ENCODE measurements around the gene GAREM1.

Gene GAREM1

DNA sequence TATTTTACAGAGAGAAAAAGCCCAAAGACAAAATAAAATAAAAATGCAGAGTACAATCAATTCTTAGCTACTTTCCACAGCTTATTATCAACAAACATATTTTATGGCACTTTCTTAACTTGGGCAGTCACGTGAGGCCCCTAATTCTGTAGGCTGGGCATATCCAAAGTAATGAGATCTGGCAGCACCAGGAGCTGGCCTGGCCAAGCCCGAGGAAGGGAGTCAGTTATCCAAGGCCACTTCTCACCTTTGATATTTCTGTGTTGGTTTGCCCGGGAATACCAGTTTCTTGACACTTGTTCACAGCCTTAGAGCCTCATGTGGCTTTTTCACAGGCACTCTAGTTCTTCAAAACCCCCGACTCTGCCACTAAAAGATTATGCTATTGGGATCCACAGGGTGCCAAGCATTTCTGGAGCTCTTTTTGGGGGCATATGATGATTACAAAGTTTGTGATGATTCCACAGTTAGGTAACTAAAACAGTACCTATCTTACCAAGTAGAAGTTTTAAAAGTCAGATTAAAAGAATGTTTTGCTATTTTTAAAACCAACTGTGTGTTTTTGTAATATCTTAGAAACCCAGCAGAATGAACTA is 190.4 kb downstream of the GAREM1 start:
- Histone ChIP-seq H3K4me2 (ENCODE audit: low read length) (no peak overlapping the region), H4K5ac (ENCODE audit: low read length) (no peak overlapping the region), H3K18ac (ENCODE audit: low read length) (no peak overlapping the region), H3K36me3 (ENCODE audit: control insufficient read depth, insufficient read depth, low read length) (peaks cover 1% of the 10 kb centered on the region), H3K4me3 (ENCODE audit: low read length) (no peak overlapping the region), H3K27me3 (ENCODE audit: insufficient read depth, low read length, poor library complexity) (no peaks in the 10 kb centered on the region), H2BK15ac (replicated peaks; ENCODE audit: low read depth) (no peak overlapping the region), H4K8ac (ENCODE audit: low read depth, low read length) (no peak overlapping the region), H2AK5ac (ENCODE audit: low read length) (no peak overlapping the region), H2BK5ac (ENCODE audit: low read length) (no peak overlapping the region), H3K4ac (ENCODE audit: low read depth, low read length) (no peak overlapping the region), H3K79me2 (ENCODE audit: control insufficient read depth, insufficient read depth, low read length) (no peaks in the 10 kb centered on the region), H3K23ac (ENCODE audit: low read length) (no peak overlapping the region), H3K9ac (ENCODE audit: low read length) (no peak overlapping the region), H3K79me1 (ENCODE audit: low read length) (no peaks in the 10 kb centered on the region), H3K4me1 (ENCODE audit: control insufficient read depth, low read depth, low read length) (no peaks in the 10 kb centered on the region), H2BK120ac (ENCODE audit: low read depth, low read length) (no peak overlapping the region), H3K56ac (ENCODE audit: low read length) (no peak overlapping the region), H3K27ac (ENCODE audit: low read depth, low read length) (no peak overlapping the region)
- WGBS (ENCODE audit: extremely low coverage, insufficient coverage, low lambda C conversion rate) = no CpG with 5 or more reads among the region's 4 CpGs
- no peak for DNase-seq

DNA sequence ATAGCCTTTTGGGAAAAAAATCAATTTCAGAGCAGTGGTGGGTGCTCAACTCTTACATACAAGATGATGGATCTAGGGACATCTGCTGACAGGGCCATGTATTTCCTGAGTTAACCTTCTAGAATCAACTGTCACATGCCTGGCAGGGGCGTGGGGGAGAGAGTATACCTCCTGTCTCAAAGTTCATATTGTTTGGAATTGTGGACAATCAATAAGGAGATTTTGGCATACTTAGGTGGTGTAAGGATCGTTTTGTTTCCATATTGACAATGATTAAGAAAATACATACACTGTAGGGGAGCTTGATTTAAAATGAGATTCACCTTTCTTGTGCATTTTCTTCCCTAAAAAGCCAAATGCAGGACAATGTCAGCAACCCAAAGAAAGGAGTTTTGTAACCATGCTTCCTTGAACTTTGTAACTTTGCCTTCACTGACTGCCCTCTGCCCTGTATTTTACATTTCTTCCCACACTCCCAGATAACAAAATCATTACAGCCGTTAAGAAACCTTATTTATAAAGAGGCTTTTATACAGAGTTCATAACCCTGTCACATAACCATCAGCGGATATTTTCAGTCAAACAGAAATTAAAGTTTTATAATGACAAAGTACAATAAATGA is 192.4 kb downstream of the GAREM1 start:
- Histone ChIP-seq H3K79me1 (ENCODE audit: low read length) (no peaks in the 10 kb centered on the region), H3K4me1 (ENCODE audit: control insufficient read depth, low read depth, low read length) (no peaks in the 10 kb centered on the region), H3K23ac (ENCODE audit: low read length) (no peak overlapping the region), H2AK5ac (ENCODE audit: low read length) (no peak overlapping the region), H3K9ac (ENCODE audit: low read length) (no peak overlapping the region), H3K4me2 (ENCODE audit: low read length) (no peak overlapping the region), H2BK5ac (ENCODE audit: low read length) (no peak overlapping the region), H3K56ac (ENCODE audit: low read length) (no peak overlapping the region), H3K27me3 (ENCODE audit: insufficient read depth, low read length, poor library complexity) (no peaks in the 10 kb centered on the region), H3K79me2 (ENCODE audit: control insufficient read depth, insufficient read depth, low read length) (no peaks in the 10 kb centered on the region), H2BK15ac (replicated peaks; ENCODE audit: low read depth) (no peak overlapping the region), H3K4me3 (ENCODE audit: low read length) (no peak overlapping the region), H2BK120ac (ENCODE audit: low read depth, low read length) (no peak overlapping the region), H4K5ac (ENCODE audit: low read length) (no peak overlapping the region), H3K27ac (ENCODE audit: low read depth, low read length) (no peak overlapping the region), H3K36me3 (ENCODE audit: control insufficient read depth, insufficient read depth, low read length) (no peaks in the 10 kb centered on the region), H3K4ac (ENCODE audit: low read depth, low read length) (no peak overlapping the region), H3K18ac (ENCODE audit: low read length) (no peak overlapping the region), H4K8ac (ENCODE audit: low read depth, low read length) (no peak overlapping the region)
- DNase-seq = no peak
- no CpG with 5 or more reads among the region's 4 CpGs for WGBS (ENCODE audit: extremely low coverage, insufficient coverage, low lambda C conversion rate)

DNA sequence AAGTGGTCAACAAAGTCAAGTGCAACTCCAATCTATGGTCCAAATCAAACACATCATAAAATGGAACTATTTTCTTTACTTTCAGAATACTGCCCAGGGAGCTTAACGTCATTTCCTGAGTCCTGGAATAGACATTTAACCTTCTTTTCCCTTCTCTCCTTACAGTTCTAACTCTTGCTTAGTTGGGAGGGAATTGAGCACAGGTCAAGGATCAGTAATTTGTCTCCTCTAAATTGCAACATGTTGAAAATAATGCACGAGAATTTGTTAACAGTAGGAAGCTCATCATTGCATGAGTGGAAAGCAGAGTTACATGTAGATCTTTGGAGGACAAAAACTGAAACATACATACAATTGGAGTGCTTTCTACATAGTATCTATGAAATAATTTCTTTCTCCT is 193.1 kb downstream of the GAREM1 start:
- H3K4me2 ChIP-seq (ENCODE audit: low read length) = no peak overlapping the region
- DNase-seq = no peak
- H3K9ac ChIP-seq (ENCODE audit: low read length) = no peak overlapping the region
- WGBS (ENCODE audit: extremely low coverage, insufficient coverage, low lambda C conversion rate) = no CpG with 5 or more reads among the region's 2 CpGs
- no peak overlapping the region for H2BK120ac ChIP-seq (ENCODE audit: low read depth, low read length)
- no peaks in the 10 kb centered on the region for H3K79me1 ChIP-seq (ENCODE audit: low read length)
- no peak overlapping the region for H2BK15ac ChIP-seq (replicated peaks; ENCODE audit: low read depth)
- H3K79me2 ChIP-seq (ENCODE audit: control insufficient read depth, insufficient read depth, low read length) = no peaks in the 10 kb centered on the region
- H3K27ac ChIP-seq (ENCODE audit: low read depth, low read length) = no peak overlapping the region
- H2AK5ac ChIP-seq (ENCODE audit: low read length) = no peak overlapping the region
- H3K4me1 ChIP-seq (ENCODE audit: control insufficient read depth, low read depth, low read length) = no peaks in the 10 kb centered on the region
- no peak overlapping the region for H3K4me3 ChIP-seq (ENCODE audit: low read length)
- H4K5ac ChIP-seq (ENCODE audit: low read length) = no peak overlapping the region
- no peak overlapping the region for H3K18ac ChIP-seq (ENCODE audit: low read length)
- H3K36me3 ChIP-seq (ENCODE audit: control insufficient read depth, insufficient read depth, low read length) = no peaks in the 10 kb centered on the region
- H3K56ac ChIP-seq (ENCODE audit: low read length) = no peak overlapping the region
- H3K4ac ChIP-seq (ENCODE audit: low read depth, low read length) = no peak overlapping the region
- H4K8ac ChIP-seq (ENCODE audit: low read depth, low read length) = no peak overlapping the region
- H3K23ac ChIP-seq (ENCODE audit: low read length) = no peak overlapping the region
- H3K27me3 ChIP-seq (ENCODE audit: insufficient read depth, low read length, poor library complexity) = no peaks in the 10 kb centered on the region
- no peak overlapping the region for H2BK5ac ChIP-seq (ENCODE audit: low read length)

DNA sequence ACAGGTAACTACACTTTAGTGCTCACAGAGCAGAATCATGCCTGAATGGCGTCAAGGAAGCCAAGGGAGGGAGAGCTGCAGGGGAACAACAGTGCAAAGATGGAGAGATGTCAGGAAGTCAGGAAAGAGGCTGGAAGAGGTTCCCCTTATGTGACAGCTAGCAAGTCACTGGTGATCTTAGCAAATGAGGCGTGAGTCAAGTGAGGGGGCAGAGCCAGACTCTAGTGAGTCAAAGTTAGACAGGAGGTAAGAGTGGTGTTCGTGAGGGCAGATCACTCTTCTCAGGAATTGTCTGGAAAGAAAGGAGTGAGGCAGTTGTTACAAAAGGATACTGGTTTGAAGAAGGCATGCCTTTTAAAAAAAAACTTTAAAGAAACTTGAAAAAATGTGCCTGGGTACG is 193.8 kb downstream of the GAREM1 start:
- no peaks in the 10 kb centered on the region for H3K79me1 ChIP-seq (ENCODE audit: low read length)
- H2BK5ac ChIP-seq (ENCODE audit: low read length) = no peak overlapping the region
- H3K27me3 ChIP-seq (ENCODE audit: insufficient read depth, low read length, poor library complexity) = no peaks in the 10 kb centered on the region
- no CpG with 5 or more reads among the region's 4 CpGs for WGBS (ENCODE audit: extremely low coverage, insufficient coverage, low lambda C conversion rate)
- DNase-seq = no peak
- H3K18ac ChIP-seq (ENCODE audit: low read length) = no peak overlapping the region
- no peaks in the 10 kb centered on the region for H3K36me3 ChIP-seq (ENCODE audit: control insufficient read depth, insufficient read depth, low read length)
- no peak overlapping the region for H4K8ac ChIP-seq (ENCODE audit: low read depth, low read length)
- H3K4me1 ChIP-seq (ENCODE audit: control insufficient read depth, low read depth, low read length) = no peaks in the 10 kb centered on the region
- H3K4ac ChIP-seq (ENCODE audit: low read depth, low read length) = no peak overlapping the region
- H3K56ac ChIP-seq (ENCODE audit: low read length) = no peak overlapping the region
- H3K27ac ChIP-seq (ENCODE audit: low read depth, low read length) = no peak overlapping the region
- no peak overlapping the region for H3K4me3 ChIP-seq (ENCODE audit: low read length)
- H2BK15ac ChIP-seq (replicated peaks; ENCODE audit: low read depth) = no peak overlapping the region
- no peak overlapping the region for H2BK120ac ChIP-seq (ENCODE audit: low read depth, low read length)
- H3K23ac ChIP-seq (ENCODE audit: low read length) = no peak overlapping the region
- H3K79me2 ChIP-seq (ENCODE audit: control insufficient read depth, insufficient read depth, low read length) = no peaks in the 10 kb centered on the region
- no peak overlapping the region for H3K9ac ChIP-seq (ENCODE audit: low read length)
- no peak overlapping the region for H4K5ac ChIP-seq (ENCODE audit: low read length)
- H2AK5ac ChIP-seq (ENCODE audit: low read length) = no peak overlapping the region
- no peak overlapping the region for H3K4me2 ChIP-seq (ENCODE audit: low read length)

DNA sequence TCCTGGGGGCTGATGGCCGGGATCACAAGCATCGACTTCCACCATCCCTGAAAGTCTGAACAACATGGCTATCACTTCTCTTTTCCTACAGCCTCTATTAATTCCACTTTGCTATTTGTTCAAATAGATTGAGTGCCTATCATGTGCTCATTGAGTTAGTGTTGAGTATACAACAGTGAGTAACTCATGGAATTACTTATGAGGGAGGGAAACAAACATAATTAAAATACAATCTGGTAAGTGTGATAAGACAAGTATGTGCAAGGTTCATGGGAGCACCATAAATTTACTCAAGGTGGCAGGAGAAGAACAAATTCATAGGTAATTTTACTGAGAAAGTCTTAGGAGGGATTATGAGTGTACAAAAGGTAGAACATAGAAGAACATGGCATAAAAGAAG is 194.4 kb downstream of the GAREM1 start:
- Histone ChIP-seq H3K4me2 (ENCODE audit: low read length) (no peak overlapping the region), H3K27me3 (ENCODE audit: insufficient read depth, low read length, poor library complexity) (no peaks in the 10 kb centered on the region), H4K5ac (ENCODE audit: low read length) (no peak overlapping the region), H3K4me3 (ENCODE audit: low read length) (no peak overlapping the region), H3K36me3 (ENCODE audit: control insufficient read depth, insufficient read depth, low read length) (no peaks in the 10 kb centered on the region), H2BK5ac (ENCODE audit: low read length) (no peak overlapping the region), H3K4me1 (ENCODE audit: control insufficient read depth, low read depth, low read length) (no peaks in the 10 kb centered on the region), H2AK5ac (ENCODE audit: low read length) (no peak overlapping the region), H3K79me1 (ENCODE audit: low read length) (no peaks in the 10 kb centered on the region), H3K23ac (ENCODE audit: low read length) (no peak overlapping the region), H3K56ac (ENCODE audit: low read length) (no peak overlapping the region), H3K27ac (ENCODE audit: low read depth, low read length) (no peak overlapping the region), H2BK15ac (replicated peaks; ENCODE audit: low read depth) (no peak overlapping the region), H2BK120ac (ENCODE audit: low read depth, low read length) (no peak overlapping the region), H4K8ac (ENCODE audit: low read depth, low read length) (no peak overlapping the region), H3K79me2 (ENCODE audit: control insufficient read depth, insufficient read depth, low read length) (no peaks in the 10 kb centered on the region), H3K18ac (ENCODE audit: low read length) (no peak overlapping the region), H3K4ac (ENCODE audit: low read depth, low read length) (no peak overlapping the region), H3K9ac (ENCODE audit: low read length) (no peak overlapping the region)
- no CpG with 5 or more reads among the region's 2 CpGs for WGBS (ENCODE audit: extremely low coverage, insufficient coverage, low lambda C conversion rate)
- DNase-seq = no peak

DNA sequence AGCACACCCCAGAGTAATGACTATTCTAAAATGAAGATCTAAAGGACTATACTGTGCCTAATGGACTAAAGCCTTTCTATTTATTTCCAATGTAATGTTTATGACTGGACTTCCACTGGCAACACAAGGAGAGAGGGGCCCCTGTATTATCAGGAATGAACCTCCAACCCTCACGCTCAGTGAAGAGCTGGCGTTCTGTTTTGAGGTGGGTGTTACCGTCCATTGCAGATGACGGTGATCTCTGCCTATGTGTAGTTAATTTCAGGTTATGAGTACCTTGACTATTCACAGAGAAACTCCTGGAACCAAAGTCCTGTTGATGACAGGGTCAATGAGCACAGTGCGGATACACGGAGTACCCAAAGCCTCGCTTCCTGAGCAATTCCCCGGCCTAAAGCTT is 195.5 kb downstream of the GAREM1 start:
- H3K56ac ChIP-seq (ENCODE audit: low read length) = no peak overlapping the region
- H4K8ac ChIP-seq (ENCODE audit: low read depth, low read length) = no peak overlapping the region
- H2BK15ac ChIP-seq (replicated peaks; ENCODE audit: low read depth) = no peak overlapping the region
- no peaks in the 10 kb centered on the region for H3K79me2 ChIP-seq (ENCODE audit: control insufficient read depth, insufficient read depth, low read length)
- H3K4me2 ChIP-seq (ENCODE audit: low read length) = no peak overlapping the region
- no peak overlapping the region for H3K4ac ChIP-seq (ENCODE audit: low read depth, low read length)
- H3K36me3 ChIP-seq (ENCODE audit: control insufficient read depth, insufficient read depth, low read length) = no peaks in the 10 kb centered on the region
- no peaks in the 10 kb centered on the region for H3K4me1 ChIP-seq (ENCODE audit: control insufficient read depth, low read depth, low read length)
- H3K27me3 ChIP-seq (ENCODE audit: insufficient read depth, low read length, poor library complexity) = no peaks in the 10 kb centered on the region
- no peak overlapping the region for H2BK120ac ChIP-seq (ENCODE audit: low read depth, low read length)
- no peaks in the 10 kb centered on the region for H3K79me1 ChIP-seq (ENCODE audit: low read length)
- H2BK5ac ChIP-seq (ENCODE audit: low read length) = no peak overlapping the region
- no peak overlapping the region for H3K27ac ChIP-seq (ENCODE audit: low read depth, low read length)
- WGBS (ENCODE audit: extremely low coverage, insufficient coverage, low lambda C conversion rate) = no CpG with 5 or more reads among the region's 8 CpGs
- no peak overlapping the region for H3K9ac ChIP-seq (ENCODE audit: low read length)
- H3K4me3 ChIP-seq (ENCODE audit: low read length) = no peak overlapping the region
- no peak overlapping the region for H2AK5ac ChIP-seq (ENCODE audit: low read length)
- DNase-seq = no peak
- H4K5ac ChIP-seq (ENCODE audit: low read length) = no peak overlapping the region
- H3K23ac ChIP-seq (ENCODE audit: low read length) = no peak overlapping the region
- no peak overlapping the region for H3K18ac ChIP-seq (ENCODE audit: low read length)
